HepG2 (cell line): ENCODE measurements around the gene ADAMTS14. TPM values are rescaled to one million over a fixed set of nuclear protein-coding genes. Genes with fewer than 3 reads are reported as not detected.

Experiments used
- ARHGAP35 ChIP-seq: sonication (generic); formaldehyde crosslinking; IDR thresholded peaks from 2 replicates; pipeline ENCODE4 v1.9.0; 2022; ENCODE audit warnings: mild to moderate bottlenecking, inconsistent platforms, moderate library complexity, missing genetic modification reagents, borderline replicate concordance
- BORCS8-MEF2B ChIP-seq: sonication (generic); formaldehyde crosslinking; IDR thresholded peaks from 2 replicates; pipeline ENCODE4 v1.8.0; 2022; ENCODE audit warnings: mild to moderate bottlenecking, missing genetic modification reagents
- CC2D1A ChIP-seq: sonication (generic); formaldehyde crosslinking; IDR thresholded peaks from 2 replicates; pipeline ENCODE4 v1.8.1; 2023; ENCODE audit warnings: mild to moderate bottlenecking, missing genetic modification reagents
- KLF11 ChIP-seq: IDR thresholded peaks from 2 replicates; pipeline ENCODE4 v1.6.1; 2016; ENCODE audit warnings: missing compliant biosample characterization
- SNAPC4 ChIP-seq: sonication (generic); formaldehyde crosslinking; IDR thresholded peaks from 2 replicates; pipeline ENCODE4 v1.4.0; 2020; ENCODE audit warnings: mild to moderate bottlenecking, missing genetic modification reagents
- SOX5 ChIP-seq: IDR thresholded peaks from 2 replicates; pipeline ENCODE4 v1.6.1; 2016; ENCODE audit warnings: borderline replicate concordance
- ZFY ChIP-seq: sonication (generic); formaldehyde crosslinking; IDR thresholded peaks from 2 replicates; pipeline ENCODE4 v1.4.0; 2020; ENCODE audit warnings: missing genetic modification reagents
- ZNF232 ChIP-seq: sonication (generic); formaldehyde crosslinking; IDR thresholded peaks from 2 replicates; pipeline ENCODE4 v1.4.0; 2020; ENCODE audit warnings: missing genetic modification reagents, borderline replicate concordance
- polyA plus RNA-seq, 8 experiments: library from polyadenylated mRNA; depleted of rRNA in 3 of 8; stranded (reverse) in 7 of 8; unstranded in 1 of 8; fragments of >200 nt; fragmentation: Illumina TruSeq in 4 of 8; extraction: Trizol in 4 of 8; gene quantifications; 2 replicates each; pipeline versions ENCODE4 v1.2.1 to v1.2.3, GENCODE V29; 2011 to 2016; ENCODE audit warnings: low read depth in 4 of 8, missing spikeins in 1 of 8, mixed read lengths in 1 of 8; ENCODE audit not compliant: insufficient read depth in 1 of 8
- total RNA-seq, 5 experiments: library from RNA; depleted of rRNA; stranded (reverse); fragments of >200 nt; fragmentation: Illumina TruSeq; extraction: Trizol; gene quantifications; 2 replicates each; pipeline ENCODE4 v1.2.3, GENCODE V29; 2016; ENCODE audit warnings: low read depth in 1 of 5
- TF ChIP-seq, protein P1 (sequence below): sonication (generic); formaldehyde crosslinking; IDR thresholded peaks from 2 replicates; pipeline ENCODE4 v1.9.0; 2021; ENCODE audit warnings: missing genetic modification reagents, mild to moderate bottlenecking, borderline replicate concordance
- TF ChIP-seq, protein P2 (sequence below): sonication (generic); formaldehyde crosslinking; IDR thresholded peaks from 2 replicates; pipeline ENCODE4 v1.4.0; 2020; ENCODE audit warnings: missing genetic modification reagents

The ADAMTS14 gene
- total and polyA plus RNA-seq, 2 of the 13 experiments (the other 11 are each of a cell fraction or from before 2014, with no cell fraction given): 0.04 to 0.07 TPM

- TF ChIP-seq SNAPC4 (no peak), BORCS8-MEF2B (CRISPR knock-in tag) (no peak), ZFY (CRISPR knock-in tag) (no peak), ARHGAP35 (no peak), ZNF232 (CRISPR knock-in tag) (no peak), KLF11 (no peak), SOX5 (CRISPR knock-in tag) (no peak), CC2D1A (CRISPR knock-in tag) (no peak)
- TF ChIP-seq, protein P1, sequence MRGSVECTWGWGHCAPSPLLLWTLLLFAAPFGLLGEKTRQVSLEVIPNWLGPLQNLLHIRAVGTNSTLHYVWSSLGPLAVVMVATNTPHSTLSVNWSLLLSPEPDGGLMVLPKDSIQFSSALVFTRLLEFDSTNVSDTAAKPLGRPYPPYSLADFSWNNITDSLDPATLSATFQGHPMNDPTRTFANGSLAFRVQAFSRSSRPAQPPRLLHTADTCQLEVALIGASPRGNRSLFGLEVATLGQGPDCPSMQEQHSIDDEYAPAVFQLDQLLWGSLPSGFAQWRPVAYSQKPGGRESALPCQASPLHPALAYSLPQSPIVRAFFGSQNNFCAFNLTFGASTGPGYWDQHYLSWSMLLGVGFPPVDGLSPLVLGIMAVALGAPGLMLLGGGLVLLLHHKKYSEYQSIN (CRISPR knock-in tag): no peak
- TF ChIP-seq, protein P2, sequence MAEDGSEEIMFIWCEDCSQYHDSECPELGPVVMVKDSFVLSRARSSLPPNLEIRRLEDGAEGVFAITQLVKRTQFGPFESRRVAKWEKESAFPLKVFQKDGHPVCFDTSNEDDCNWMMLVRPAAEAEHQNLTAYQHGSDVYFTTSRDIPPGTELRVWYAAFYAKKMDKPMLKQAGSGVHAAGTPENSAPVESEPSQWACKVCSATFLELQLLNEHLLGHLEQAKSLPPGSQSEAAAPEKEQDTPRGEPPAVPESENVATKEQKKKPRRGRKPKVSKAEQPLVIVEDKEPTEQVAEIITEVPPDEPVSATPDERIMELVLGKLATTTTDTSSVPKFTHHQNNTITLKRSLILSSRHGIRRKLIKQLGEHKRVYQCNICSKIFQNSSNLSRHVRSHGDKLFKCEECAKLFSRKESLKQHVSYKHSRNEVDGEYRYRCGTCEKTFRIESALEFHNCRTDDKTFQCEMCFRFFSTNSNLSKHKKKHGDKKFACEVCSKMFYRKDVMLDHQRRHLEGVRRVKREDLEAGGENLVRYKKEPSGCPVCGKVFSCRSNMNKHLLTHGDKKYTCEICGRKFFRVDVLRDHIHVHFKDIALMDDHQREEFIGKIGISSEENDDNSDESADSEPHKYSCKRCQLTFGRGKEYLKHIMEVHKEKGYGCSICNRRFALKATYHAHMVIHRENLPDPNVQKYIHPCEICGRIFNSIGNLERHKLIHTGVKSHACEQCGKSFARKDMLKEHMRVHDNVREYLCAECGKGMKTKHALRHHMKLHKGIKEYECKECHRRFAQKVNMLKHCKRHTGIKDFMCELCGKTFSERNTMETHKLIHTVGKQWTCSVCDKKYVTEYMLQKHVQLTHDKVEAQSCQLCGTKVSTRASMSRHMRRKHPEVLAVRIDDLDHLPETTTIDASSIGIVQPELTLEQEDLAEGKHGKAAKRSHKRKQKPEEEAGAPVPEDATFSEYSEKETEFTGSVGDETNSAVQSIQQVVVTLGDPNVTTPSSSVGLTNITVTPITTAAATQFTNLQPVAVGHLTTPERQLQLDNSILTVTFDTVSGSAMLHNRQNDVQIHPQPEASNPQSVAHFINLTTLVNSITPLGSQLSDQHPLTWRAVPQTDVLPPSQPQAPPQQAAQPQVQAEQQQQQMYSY (CRISPR knock-in tag): no peak
- TF ChIP-seq, all 625 proteins: peak for 0
Measured at GRCh38 chr10:70657041-70657440, 15.3 kb upstream of the ADAMTS14 start (continued).
